Gastroesophageal sphincter (tissue), 4 donors: Measurements from ENCODE around the gene SLC24A1. TPM values are rescaled to one million over a fixed set of nuclear protein-coding genes. Genes with fewer than 3 reads are reported as not detected.
"Not testable (repeated sequence)": the region's sequence is repeated elsewhere in the genome, so short reads cannot be mapped to it uniquely, and the experiment has no call there.

ENCODE experiments used
- ATAC-seq: fragments of 150-250 bp; one replicate; pipeline ENCODE4 v1.9.1; 2016; ENCODE audit warnings: mild to moderate bottlenecking, moderate library complexity
- H3K27ac ChIP-seq, 4 donors: fragments of 200-600 bp; sonication (generic) in 3 of 4; 1 replicate in 3 of 4; 2 replicates in 1 of 4; pipeline ENCODE4 v1.5.1; 2016 to 2019
- H3K27me3 ChIP-seq: fragments of 200-600 bp; sonication (generic); one replicate; pipeline ENCODE4 v1.5.1; 2019
- H3K36me3 ChIP-seq, 2 donors: fragments of 200-600 bp; sonication (generic); one replicate each; pipeline ENCODE4 v1.5.1; 2019; ENCODE audit warnings: control low read depth in 1 of 2
- H3K4me1 ChIP-seq, 3 donors: fragments of 200-600 bp; sonication (generic); 1 replicate in 2 of 3; 2 replicates in 1 of 3; pipeline ENCODE4 v1.5.1; 2016 to 2019; ENCODE audit warnings: control low read depth in 2 of 3
- H3K4me3 ChIP-seq, 2 donors: fragments of 200-600 bp; sonication (generic); one replicate each; pipeline ENCODE4 v1.5.1; 2019; ENCODE audit warnings: mild to moderate bottlenecking in 1 of 2, moderate library complexity in 1 of 2
- H3K9me3 ChIP-seq, 3 donors: fragments of 200-600 bp; sonication (generic); one replicate each; pipeline ENCODE4 v1.5.1; 2017 to 2019; ENCODE audit warnings: control low read depth in 2 of 3
- CTCF ChIP-seq, 4 experiments: fragments of 200-600 bp in 2 of 4; fragments of 450-650 bp in 2 of 4; sonication (generic) in 1 of 4; IDR thresholded peaks; one replicate each; pipeline ENCODE4 v1.5.1; 2017 to 2019; ENCODE audit warnings: antibody characterized with exemption in 4 of 4, mild to moderate bottlenecking in 2 of 4, moderate library complexity in 2 of 4
- EP300 ChIP-seq: sonication (generic); formaldehyde crosslinking; IDR thresholded peaks from one replicate; pipeline ENCODE4 v1.6.1; 2017; ENCODE audit warnings: antibody characterized with exemption, mild to moderate bottlenecking
- POLR2A ChIP-seq, 2 donors: fragments of 450-650 bp; IDR thresholded peaks; one replicate each; pipeline ENCODE4 v1.6.1; 2017; ENCODE audit warnings: antibody characterized with exemption in 2 of 2, mild to moderate bottlenecking in 2 of 2, moderate library complexity in 1 of 2
- POLR2AphosphoS5 ChIP-seq: sonication (generic); formaldehyde crosslinking; IDR thresholded peaks from one replicate; pipeline ENCODE4 v1.6.1; 2017; ENCODE audit warnings: antibody characterized with exemption
- WGBS, 2 donors: methylation state at CpG; one replicate each; pipeline ENCODE4 v1.1.5; 2018; ENCODE audit warnings: low coverage in 1 of 2; 5-methylcytosine and 5-hydroxymethylcytosine counted together
- total RNA-seq, 4 donors: library from RNA; depleted of rRNA; stranded (reverse); fragments of >200 nt; gene quantifications; one replicate each; pipeline ENCODE4 v1.1.0, GENCODE V29; 2016

The SLC24A1 gene
- total RNA-seq, 4 donors from 2014 or later, result 2.7 to 4.6 (median 3.9) TPM

DNA sequence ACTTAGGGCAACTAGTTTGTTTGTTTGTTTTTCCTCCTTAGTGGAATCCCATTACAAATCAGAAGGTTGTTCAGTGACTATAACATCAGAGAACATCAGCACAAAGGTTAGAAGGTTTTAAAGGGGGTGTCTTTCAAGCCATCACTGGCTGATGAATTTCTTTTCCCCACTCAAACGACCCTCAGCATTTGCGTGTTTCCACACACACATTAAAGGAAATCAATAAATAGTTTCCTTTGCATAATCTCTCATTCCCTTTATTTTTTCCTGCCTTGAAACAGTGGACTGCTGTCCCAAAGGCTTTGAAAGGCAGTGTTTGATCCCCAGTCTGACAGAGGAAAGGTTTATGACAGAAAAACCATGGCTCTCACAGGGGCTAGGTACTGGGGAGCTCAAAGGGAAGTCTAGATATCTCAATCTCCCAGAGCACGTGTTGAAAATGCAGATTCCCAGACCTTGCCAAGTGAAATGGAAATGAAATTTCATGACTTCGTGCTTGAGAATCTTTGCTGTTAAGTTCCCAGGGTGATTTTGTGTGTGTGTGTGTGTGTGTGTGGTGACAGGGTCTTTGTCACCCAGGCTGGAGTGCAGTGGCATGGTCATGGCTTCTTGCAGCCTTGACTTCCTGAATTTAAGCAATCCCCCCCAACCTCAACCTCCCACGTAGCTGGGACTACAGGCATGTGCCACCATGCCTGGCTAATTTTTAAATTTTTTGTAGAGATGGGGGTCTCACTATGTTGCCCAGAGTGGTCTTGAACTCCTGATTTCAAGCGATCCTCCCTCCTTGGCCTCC lies 8.6 kb upstream of the SLC24A1 start:
- WGBS, 2 donors, result 48 to 71% methylated on average over 2 to 6 of the region's 6 CpGs
- Histone ChIP-seq H3K27me3 (no peaks in the 10 kb centered on the region), H3K4me3 (no peak overlapping the region), H3K27ac (peak overlapping the region in 1 of 4 donors; percentile 93), H3K4me1 (peaks cover 6 to 37% (median 18%) of the 10 kb centered on the region in 3 donors), H3K9me3 (no peaks in the 10 kb centered on the region), H3K36me3 (no peaks in the 10 kb centered on the region)
- TF ChIP-seq CTCF (IDR thresholded peaks at IDR 0.05), result no peak
- no peak for TF ChIP-seq POLR2AphosphoS5
- TF ChIP-seq EP300, result no peak
- no peak for ATAC-seq

DNA sequence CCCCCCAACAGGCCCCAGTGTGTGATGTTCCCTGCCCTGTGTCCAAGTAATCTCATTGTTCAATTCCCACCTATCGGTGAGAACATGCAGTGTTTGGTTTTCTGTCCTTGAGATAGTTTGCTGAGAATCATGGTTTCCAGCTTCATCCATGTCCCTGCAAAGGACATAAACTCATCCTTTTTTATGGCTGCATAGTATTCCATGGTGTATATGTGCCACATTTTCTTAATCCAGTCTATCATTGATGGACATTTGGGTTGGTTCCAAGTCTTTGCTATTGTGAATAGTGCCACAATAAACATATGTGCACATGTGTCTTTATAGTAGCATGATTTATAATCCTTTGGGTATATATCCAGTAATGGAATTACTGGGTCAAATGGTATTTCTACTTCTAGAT lies 5.9 kb upstream of the SLC24A1 start:
- H3K27ac ChIP-seq, H3K4me3 ChIP-seq, H3K9me3 ChIP-seq, ATAC-seq, H3K36me3 ChIP-seq, H3K27me3 ChIP-seq: not testable (repeated sequence)
- H3K4me1 ChIP-seq, result peaks cover 2 to 13% (median 7%) of the 10 kb centered on the region in 3 donors
- no CpG with 5 or more reads among the region's 1 CpG for WGBS, 2 donors

DNA sequence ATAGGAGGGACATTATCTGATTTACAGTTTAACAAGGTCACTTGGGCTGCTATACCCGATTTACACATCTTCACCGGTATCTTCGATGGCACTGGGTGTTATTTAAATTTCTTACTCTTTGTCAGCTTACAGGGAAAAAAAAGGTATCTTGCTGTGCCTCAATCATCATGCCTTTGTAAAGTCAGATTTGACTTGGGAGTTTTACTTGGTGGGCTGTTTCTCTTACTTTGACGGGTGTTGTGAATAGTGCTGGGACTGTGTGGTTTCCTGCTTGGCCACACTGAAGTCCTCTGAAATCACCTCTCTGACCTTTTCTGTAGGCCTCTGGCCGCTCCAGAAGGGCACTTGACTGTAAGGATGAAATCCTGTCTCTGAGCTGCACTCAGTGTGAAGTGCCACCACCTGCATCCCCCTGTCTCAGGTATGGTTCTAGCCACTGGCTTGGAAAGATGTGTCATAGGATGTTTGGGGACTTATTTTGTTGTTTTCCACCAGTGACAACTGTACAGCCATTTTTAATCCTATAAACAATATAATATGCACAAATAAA lies 3.1 kb upstream of the SLC24A1 start:
- no peak overlapping the region for H3K27ac ChIP-seq
- TF ChIP-seq POLR2A (IDR thresholded peaks at IDR 0.05), result no peak
- H3K36me3 ChIP-seq, result no peaks in the 10 kb centered on the region
- H3K27me3 ChIP-seq, result no peaks in the 10 kb centered on the region
- 56 to 73% methylated on average over 3 to 4 of the region's 5 CpGs for WGBS, 2 donors
- no peaks in the 10 kb centered on the region for H3K4me1 ChIP-seq
- no peak overlapping the region for H3K4me3 ChIP-seq
- ATAC-seq, result no peak
- H3K9me3 ChIP-seq, result no peaks in the 10 kb centered on the region

DNA sequence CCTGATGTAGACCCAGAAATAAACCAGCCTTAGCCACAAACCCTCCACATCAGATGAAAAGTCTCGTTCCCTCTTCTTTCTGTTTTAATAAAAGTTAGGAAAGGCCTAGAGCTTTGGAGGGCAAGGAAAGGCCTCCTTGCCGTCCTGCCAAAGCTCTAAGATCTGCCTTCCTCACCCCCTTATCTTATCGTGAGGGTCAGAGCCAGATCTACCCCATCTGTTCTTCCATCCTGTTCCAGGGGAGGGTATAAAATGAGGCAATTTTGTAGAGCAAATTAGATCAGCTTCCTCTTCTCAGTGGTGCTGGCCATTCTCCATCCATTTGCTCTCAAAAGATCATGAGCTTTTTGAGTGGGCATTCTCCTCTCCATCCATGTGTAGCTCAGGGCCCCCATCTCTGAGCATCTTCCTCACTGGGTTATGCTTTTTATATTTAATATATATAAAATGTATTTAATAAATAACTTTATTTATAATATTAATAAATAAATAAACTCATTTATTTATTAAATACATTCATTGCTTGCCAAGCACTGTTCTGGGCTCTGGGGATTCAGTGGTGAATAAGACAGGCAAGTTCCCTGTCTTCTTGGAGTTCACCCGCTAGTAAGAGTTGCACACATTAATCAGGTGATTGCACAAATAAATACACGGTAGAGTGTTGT lies 2.0 kb upstream of the SLC24A1 start:
- Histone ChIP-seq H3K27ac (no peak overlapping the region), H3K9me3 (no peaks in the 10 kb centered on the region), H3K4me1 (no peaks in the 10 kb centered on the region), H3K27me3 (no peaks in the 10 kb centered on the region), H3K4me3 (no peak overlapping the region), H3K36me3 (peaks cover 0 to 10% of the 10 kb centered on the region in 2 donors)
- ATAC-seq, result no peak
- WGBS, 2 donors, result 57 to 77% methylated on average over 5 of the region's 5 CpGs
- TF ChIP-seq CTCF (IDR thresholded peaks at IDR 0.05), result no peak
- no peak for TF ChIP-seq POLR2A (IDR thresholded peaks at IDR 0.05)
- TF ChIP-seq EP300, result no peak
- no peak for TF ChIP-seq POLR2AphosphoS5

DNA sequence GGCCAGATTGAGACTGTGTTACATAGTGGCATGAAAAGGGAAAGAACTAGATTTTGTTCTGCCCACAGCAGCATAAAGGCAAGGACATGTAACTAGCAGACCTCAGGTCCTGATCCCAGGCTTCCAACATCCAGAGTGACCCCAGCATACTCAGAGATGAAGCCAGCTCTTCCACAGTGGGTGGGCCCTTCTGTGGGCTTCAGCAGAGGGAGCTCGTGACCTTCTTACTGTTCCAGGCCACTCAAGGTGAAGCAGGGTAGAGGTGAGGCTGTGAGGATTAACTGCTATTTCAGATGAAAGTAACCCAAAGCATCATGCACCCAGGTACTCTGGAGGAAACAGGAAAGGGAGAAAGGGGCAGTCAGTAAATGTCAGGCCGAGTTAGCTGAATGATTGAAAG lies 905 bp upstream of the SLC24A1 start:
- no peaks in the 10 kb centered on the region for H3K27me3 ChIP-seq
- H3K4me1 ChIP-seq, result no peaks in the 10 kb centered on the region
- no peaks in the 10 kb centered on the region for H3K9me3 ChIP-seq
- no peak overlapping the region for H3K4me3 ChIP-seq
- TF ChIP-seq POLR2AphosphoS5, result no peak
- no peak for TF ChIP-seq CTCF (IDR thresholded peaks at IDR 0.05)
- TF ChIP-seq EP300, result no peak
- TF ChIP-seq POLR2A (IDR thresholded peaks at IDR 0.05), result no peak
- no peak overlapping the region for H3K27ac ChIP-seq
- ATAC-seq, result no peak
- peaks cover 0 to 21% of the 10 kb centered on the region in 2 donors for H3K36me3 ChIP-seq
- WGBS, 2 donors, result 83 to 86% methylated on average over 1 to 2 of the region's 2 CpGs

DNA sequence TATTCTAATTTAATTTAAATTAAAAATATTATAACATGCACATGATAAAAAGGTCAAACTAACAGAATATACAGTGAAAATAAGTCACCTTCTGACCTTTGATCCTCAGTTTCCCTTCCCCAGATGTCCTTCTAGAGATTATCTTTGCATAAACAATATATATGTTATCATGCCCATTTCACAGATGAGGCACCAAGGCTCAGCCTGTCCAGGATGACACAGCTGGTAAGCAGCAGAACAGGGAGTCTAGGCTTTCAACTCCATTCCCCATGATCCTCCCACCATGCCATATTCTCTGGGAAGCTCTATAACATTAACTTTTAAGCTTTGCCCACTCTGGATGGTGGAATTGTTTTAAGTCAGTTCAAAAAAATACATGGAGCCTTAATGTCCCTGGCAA lies 1.4 kb downstream of the SLC24A1 start:
- Histone ChIP-seq H3K27me3 (no peaks in the 10 kb centered on the region), H3K4me1 (no peaks in the 10 kb centered on the region), H3K36me3 (peaks cover 0 to 27% of the 10 kb centered on the region in 2 donors), H3K27ac (no peak overlapping the region), H3K4me3 (no peak overlapping the region), H3K9me3 (no peaks in the 10 kb centered on the region)
- TF ChIP-seq POLR2AphosphoS5, result no peak
- no peak for TF ChIP-seq CTCF (IDR thresholded peaks at IDR 0.05)
- TF ChIP-seq EP300, result no peak
- no peak for TF ChIP-seq POLR2A (IDR thresholded peaks at IDR 0.05)
- ATAC-seq, result no peak
